ENCODE measurements around the gene NR2C2.

Gene NR2C2

DNA sequence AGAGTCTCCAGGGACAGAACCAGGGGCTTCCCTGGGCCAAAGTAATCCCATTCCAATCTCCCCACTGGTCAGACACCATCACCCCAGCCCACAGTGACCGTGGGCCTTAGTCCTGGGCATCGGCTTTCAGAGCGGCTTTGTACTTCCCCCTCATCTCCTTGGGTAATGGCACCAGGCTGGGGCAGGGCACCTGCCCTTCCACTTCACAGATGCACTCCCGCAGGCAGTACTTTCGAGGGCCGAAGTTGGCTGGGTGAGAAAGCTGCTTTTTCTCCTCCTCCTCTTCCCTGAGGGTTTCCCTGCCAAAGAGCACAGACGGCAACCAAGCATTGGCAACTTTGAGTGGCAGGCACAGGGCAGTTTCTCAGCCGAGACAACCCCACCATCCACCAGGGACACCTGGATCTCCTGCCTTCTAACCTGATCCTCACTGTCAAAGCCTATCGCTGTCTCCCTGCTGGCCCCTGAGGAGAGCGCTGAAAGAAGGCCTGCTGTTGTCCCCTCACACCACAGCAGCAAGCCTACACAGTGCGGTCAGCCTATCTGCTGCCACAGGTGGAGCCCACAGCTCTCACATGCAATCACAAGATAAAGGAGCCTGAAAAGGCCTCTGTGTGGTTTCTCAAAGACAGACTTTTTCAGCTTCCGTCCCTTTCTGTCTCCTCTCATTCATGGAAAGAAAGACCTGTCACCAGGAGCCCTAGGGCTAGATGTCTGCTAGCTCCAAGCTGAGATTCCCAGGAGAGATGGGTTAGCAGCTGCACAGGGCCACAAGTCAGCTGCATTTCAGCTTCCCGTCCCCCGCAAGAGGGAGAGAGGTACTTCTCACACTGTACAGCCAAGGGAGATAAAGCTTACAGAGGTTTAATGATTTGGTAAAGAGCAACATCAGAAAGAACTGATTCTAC is 105.2 kb downstream of the NR2C2 start:
- H3K27ac ChIP-seq = no peak overlapping the region
- TF ChIP-seq, protein P1, sequence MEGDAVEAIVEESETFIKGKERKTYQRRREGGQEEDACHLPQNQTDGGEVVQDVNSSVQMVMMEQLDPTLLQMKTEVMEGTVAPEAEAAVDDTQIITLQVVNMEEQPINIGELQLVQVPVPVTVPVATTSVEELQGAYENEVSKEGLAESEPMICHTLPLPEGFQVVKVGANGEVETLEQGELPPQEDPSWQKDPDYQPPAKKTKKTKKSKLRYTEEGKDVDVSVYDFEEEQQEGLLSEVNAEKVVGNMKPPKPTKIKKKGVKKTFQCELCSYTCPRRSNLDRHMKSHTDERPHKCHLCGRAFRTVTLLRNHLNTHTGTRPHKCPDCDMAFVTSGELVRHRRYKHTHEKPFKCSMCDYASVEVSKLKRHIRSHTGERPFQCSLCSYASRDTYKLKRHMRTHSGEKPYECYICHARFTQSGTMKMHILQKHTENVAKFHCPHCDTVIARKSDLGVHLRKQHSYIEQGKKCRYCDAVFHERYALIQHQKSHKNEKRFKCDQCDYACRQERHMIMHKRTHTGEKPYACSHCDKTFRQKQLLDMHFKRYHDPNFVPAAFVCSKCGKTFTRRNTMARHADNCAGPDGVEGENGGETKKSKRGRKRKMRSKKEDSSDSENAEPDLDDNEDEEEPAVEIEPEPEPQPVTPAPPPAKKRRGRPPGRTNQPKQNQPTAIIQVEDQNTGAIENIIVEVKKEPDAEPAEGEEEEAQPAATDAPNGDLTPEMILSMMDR (IDR thresholded peaks at IDR 0.05) = no peak
- TF ChIP-seq ZFX (IDR thresholded peaks at IDR 0.05; ENCODE audit: borderline replicate concordance) = no peak

DNA sequence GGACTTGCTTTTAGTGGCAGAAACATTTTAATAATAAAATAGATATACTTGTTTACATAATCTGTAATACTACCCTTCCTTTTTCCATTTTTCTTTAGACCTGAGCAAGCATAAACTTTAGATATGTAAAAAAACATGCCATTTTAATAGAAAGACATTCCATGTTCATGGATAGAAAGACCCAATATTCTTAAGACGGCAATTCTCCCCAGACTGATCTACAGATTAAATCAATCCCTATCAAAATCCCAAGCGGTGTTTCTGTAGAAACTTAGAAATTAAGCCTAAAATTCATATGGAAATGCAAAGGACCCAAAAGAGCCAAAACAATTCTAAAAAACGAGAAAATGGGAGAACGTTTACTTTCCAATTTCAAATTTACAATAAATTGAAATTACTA is 106.2 kb downstream of the NR2C2 start:
- H3K27ac ChIP-seq = no peak overlapping the region
- TF ChIP-seq, protein P1 (IDR thresholded peaks at IDR 0.05) = no peak
- no peak for TF ChIP-seq ZFX (IDR thresholded peaks at IDR 0.05; ENCODE audit: borderline replicate concordance)

DNA sequence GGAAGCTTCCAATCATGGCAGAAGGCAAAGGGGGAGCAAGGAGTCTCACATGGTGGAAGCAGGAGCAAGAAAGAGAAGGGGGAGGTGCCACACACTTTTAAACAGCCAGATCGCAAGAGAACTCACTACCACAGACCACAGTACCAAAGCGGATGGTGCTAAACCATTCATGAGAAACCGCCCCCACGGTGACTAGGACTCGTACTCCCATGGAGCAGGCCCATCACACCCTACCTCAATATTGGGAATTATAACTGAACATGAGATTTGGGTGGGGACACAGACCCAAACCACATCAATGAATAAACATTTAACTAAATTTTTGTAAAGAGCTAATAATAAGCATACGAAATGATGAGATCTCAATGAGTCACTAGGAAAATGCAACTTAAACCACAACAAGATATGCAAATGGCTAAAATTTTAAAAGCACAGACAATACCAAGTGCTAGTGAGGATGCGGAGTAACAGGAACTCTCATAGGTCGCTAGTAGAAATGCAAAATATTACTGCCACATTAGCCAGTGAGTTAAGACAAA is 107.7 kb downstream of the NR2C2 start:
- no peak overlapping the region for H3K27ac ChIP-seq
- no peak for TF ChIP-seq ZFX (IDR thresholded peaks at IDR 0.05; ENCODE audit: borderline replicate concordance)
- TF ChIP-seq, protein P1 (IDR thresholded peaks at IDR 0.05) = no peak

DNA sequence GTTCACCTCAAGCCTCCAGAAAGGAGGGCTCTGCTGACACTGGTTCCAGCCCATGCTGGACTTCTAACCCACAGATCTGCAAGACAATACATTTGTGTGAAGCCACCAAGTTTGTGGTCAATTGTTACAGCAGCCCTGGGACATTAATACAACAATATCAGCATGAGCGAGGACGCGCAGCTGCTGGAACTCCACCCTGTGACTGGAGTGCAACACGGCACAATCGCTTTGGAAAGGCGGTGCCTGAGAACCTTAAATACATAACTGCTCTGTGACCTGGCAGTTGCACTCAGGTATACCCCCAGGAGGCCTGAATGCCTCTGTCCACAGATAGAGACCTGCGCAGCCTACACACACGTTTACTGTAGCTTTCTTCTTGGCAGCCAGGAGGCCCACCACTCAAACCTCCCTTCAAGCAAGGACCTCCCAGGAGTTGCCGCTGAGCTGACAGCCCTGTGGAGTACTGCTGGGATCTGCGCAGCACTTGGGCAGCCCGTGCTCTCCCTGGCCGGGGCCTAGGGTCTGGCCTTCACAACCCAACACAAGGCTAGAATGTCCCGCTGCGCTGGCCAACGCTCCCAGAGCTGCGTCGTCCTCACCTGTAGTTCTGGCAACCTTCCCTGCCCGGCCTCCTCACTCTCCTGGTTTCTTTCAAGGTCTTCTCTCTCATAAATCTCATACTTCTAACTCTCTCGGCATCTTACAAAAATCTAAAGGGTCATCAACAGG is 109.5 kb downstream of the NR2C2 start:
- TF ChIP-seq ZFX (IDR thresholded peaks at IDR 0.05; ENCODE audit: borderline replicate concordance) = no peak
- TF ChIP-seq, protein P1 (IDR thresholded peaks at IDR 0.05) = no peak
- H3K27ac ChIP-seq = no peak overlapping the region

DNA sequence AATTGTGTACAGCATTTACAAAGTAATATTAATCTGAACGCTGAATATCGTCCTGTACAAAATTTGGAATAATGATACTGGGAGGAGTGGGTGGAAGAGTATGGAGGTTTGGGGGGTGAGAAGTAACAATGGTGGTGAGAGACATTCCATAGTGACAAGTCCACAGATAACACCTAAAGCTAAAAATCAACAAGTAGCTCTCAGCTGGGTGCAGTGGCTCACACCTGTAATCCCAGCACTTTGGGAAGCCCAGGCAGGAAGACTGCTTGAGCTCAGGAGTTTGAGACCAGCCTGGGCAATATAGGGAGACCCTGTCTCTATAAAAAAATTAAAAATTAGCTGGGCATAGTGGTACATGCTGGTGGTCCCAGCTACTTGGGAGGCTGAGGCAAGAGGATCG is 112.6 kb downstream of the NR2C2 start:
- H3K27ac ChIP-seq = no peak overlapping the region
- no peak for TF ChIP-seq ZFX (IDR thresholded peaks at IDR 0.05; ENCODE audit: borderline replicate concordance)
- TF ChIP-seq, protein P1 (IDR thresholded peaks at IDR 0.05) = no peak

DNA sequence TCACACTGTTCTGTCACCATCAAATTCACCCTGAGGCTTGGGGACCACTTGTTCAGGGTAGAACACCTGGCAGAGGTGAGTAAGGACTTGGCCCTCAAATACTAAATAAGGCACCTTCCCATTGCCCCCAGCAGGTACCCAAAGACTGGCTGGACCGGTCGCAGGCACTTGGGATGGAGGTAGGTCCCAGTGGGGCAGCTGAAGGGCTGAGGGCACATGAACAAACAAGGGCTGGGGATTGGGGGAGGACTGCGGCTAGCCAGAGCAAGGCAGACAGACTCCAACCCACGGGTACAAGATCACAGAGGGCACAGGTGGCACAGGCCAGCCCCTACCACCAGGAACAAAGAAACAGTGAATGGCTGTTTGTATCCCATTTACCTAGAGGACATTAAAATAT is 115.9 kb downstream of the NR2C2 start:
- TF ChIP-seq, protein P1 (IDR thresholded peaks at IDR 0.05) = no peak
- peak overlapping the region; percentile 82 for H3K27ac ChIP-seq
